Measurements from ENCODE around the gene WWOX.
A peak's percentile ranks its signal among the peaks of the same experiment; 100 is the strongest.

The WWOX gene

GRCh38 chr16:78278056-78278450, 178.6 kb downstream of the WWOX start:
- Histone ChIP-seq H3K9me3 (ENCODE audit: control insufficient read depth, low read length) (no peaks in the 10 kb centered on the region), H3K9ac (ENCODE audit: low read length) (no peak overlapping the region), H3K36me3 (ENCODE audit: control insufficient read depth, insufficient read depth, low read length, severe bottlenecking) (no peaks in the 10 kb centered on the region), H3K4me1 (ENCODE audit: control insufficient read depth, insufficient read depth, low read length) (peaks cover 8% of the 10 kb centered on the region), H3K27me3 (replicated peaks; ENCODE audit: control insufficient read depth, insufficient read depth, low read length) (no peaks in the 10 kb centered on the region), H3K4me3 (ENCODE audit: low read length) (peak overlapping the region; percentile 62)
- DNase-seq (ENCODE audit: low read depth) = no peak

DNA sequence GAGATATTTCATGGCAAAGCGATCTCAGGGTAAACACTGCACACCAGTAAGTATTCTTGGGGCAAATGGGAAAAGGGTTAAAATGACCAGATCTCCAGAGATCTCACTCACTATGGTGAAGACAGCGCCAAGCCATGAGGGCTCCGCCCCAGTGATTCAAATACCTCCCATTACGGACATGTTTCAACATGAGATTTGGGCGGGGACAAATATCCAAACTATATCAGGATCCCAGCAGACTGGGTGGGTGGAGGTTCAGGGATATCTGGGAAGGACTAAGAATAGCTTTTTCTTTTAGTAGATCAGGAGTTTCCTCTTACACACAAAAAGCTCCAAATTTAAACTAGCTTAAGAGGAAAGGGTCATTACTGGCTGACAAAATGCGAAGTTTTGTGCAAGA, 181.7 kb downstream of the WWOX start:
- no peaks in the 10 kb centered on the region for H3K27me3 ChIP-seq (replicated peaks; ENCODE audit: control insufficient read depth, insufficient read depth, low read length)
- H3K9me3 ChIP-seq (ENCODE audit: control insufficient read depth, low read length) = no peaks in the 10 kb centered on the region
- H3K4me1 ChIP-seq (ENCODE audit: control insufficient read depth, insufficient read depth, low read length) = peaks cover 12% of the 10 kb centered on the region
- no peak overlapping the region for H3K9ac ChIP-seq (ENCODE audit: low read length)
- DNase-seq (ENCODE audit: low read depth) = no peak
- no peak overlapping the region for H3K4me3 ChIP-seq (ENCODE audit: low read length)
- no peaks in the 10 kb centered on the region for H3K36me3 ChIP-seq (ENCODE audit: control insufficient read depth, insufficient read depth, low read length, severe bottlenecking)

DNA sequence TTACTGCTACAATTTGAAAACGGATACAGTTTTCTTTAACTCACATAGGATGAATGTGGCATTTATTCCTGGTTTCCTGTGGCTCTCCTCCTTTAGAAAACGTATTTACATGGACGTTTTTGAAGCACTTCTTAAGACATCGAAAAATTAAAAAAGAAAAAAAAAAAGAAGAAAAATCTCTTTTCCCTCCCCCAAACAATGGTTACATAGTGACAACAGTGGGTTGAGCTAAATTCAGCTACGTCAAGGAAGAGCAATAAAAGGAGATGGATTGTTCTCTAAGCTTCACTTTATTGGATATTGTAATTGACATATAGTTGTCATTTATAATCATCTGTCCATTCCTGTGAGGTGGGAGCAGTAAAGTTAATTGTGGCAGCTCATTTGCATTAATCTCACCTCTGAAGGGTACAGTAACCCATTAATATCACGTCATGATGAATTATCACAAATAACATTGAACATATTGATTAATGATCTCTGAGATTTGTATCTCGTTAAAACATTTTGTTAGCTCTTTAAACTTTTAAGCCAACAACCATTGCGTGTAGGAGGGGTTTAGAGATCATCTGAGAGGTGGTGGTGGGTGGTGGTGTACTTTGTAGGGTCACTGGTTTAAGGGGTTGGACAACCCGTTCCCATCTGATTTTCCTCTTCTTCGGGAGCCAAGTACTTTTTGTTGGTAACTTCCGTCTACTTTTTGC, 184.2 kb downstream of the WWOX start:
- no peak overlapping the region for H3K9ac ChIP-seq (ENCODE audit: low read length)
- no peak for DNase-seq (ENCODE audit: low read depth)
- H3K4me3 ChIP-seq (ENCODE audit: low read length) = no peak overlapping the region
- peaks cover 4% of the 10 kb centered on the region for H3K4me1 ChIP-seq (ENCODE audit: control insufficient read depth, insufficient read depth, low read length)
- H3K9me3 ChIP-seq (ENCODE audit: control insufficient read depth, low read length) = no peaks in the 10 kb centered on the region
- H3K36me3 ChIP-seq (ENCODE audit: control insufficient read depth, insufficient read depth, low read length, severe bottlenecking) = no peaks in the 10 kb centered on the region
- H3K27me3 ChIP-seq (replicated peaks; ENCODE audit: control insufficient read depth, insufficient read depth, low read length) = no peaks in the 10 kb centered on the region

DNA sequence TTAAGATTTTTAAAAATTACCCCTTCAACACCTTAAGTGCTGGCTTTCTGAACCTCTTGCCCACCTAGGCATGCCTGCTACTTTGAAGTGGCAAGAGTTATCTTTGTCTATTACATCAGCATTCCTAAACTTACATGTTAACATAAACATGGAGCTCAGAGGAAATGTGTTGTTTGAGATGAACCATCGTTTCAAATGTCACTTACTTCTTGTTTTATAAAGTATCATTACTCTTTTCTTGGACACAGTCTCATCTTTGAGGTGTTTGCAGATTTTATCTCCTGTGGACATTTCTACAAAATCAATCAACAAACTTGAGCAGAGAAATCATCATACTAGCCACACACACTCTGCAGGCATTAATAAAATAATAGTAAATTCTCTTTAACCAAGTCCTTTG, 184.9 kb downstream of the WWOX start:
- Histone ChIP-seq H3K9me3 (ENCODE audit: control insufficient read depth, low read length) (no peaks in the 10 kb centered on the region), H3K4me1 (ENCODE audit: control insufficient read depth, insufficient read depth, low read length) (peaks cover 4% of the 10 kb centered on the region), H3K36me3 (ENCODE audit: control insufficient read depth, insufficient read depth, low read length, severe bottlenecking) (no peaks in the 10 kb centered on the region), H3K4me3 (ENCODE audit: low read length) (no peak overlapping the region), H3K9ac (ENCODE audit: low read length) (no peak overlapping the region), H3K27me3 (replicated peaks; ENCODE audit: control insufficient read depth, insufficient read depth, low read length) (no peaks in the 10 kb centered on the region)
- DNase-seq (ENCODE audit: low read depth) = no peak

DNA sequence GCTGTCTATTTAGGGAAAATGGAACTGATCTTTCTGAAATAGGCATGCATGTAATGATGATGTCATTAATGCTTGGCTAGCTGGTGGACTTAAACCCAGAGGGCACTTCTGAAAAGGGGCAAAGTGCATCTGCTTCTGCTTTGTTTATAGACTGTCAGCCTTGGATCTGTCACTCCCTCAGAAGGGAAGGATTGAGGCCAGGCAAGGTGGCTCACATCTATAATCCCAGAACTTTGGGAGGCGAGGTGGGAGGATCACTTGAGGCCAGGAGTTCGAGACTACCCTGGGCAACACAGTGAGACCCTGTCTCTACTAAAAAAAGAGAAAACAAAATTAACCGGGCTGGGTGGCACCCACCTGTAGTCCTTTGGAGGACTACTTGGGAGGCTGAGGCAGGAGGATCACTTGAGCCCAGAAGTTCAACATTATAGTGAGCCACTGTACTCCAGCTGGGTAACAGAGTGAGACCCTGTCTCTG, 185.5 kb downstream of the WWOX start:
- Histone ChIP-seq H3K4me3 (ENCODE audit: low read length) (no peak overlapping the region), H3K27me3 (replicated peaks; ENCODE audit: control insufficient read depth, insufficient read depth, low read length) (no peaks in the 10 kb centered on the region), H3K36me3 (ENCODE audit: control insufficient read depth, insufficient read depth, low read length, severe bottlenecking) (no peaks in the 10 kb centered on the region), H3K4me1 (ENCODE audit: control insufficient read depth, insufficient read depth, low read length) (peaks cover 4% of the 10 kb centered on the region), H3K9me3 (ENCODE audit: control insufficient read depth, low read length) (no peaks in the 10 kb centered on the region), H3K9ac (ENCODE audit: low read length) (no peak overlapping the region)
- no peak for DNase-seq (ENCODE audit: low read depth)

DNA sequence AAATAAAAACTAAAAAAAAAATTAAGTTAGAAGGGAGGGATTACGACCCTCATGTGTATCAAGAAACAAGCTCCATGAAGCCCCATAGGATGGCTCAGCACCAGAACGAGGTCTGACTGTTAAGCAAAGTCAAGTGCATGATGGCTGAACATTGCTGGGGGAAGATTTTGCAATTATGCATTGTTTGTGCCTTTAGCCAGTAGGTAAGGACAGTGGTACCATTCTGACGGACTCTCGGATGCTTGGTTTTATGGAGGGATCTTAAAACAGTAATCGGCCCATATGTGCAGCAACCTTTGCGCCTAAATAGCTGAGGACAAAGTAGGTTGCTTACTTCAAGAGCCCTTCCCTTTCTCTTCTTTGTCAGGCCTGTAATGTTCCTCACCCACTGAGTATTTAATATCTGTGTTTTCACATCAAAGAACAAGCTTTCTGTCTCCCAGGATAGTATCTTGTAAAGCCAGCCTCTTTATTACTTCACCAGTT, 186.0 kb downstream of the WWOX start:
- Histone ChIP-seq H3K36me3 (ENCODE audit: control insufficient read depth, insufficient read depth, low read length, severe bottlenecking) (no peaks in the 10 kb centered on the region), H3K27me3 (replicated peaks; ENCODE audit: control insufficient read depth, insufficient read depth, low read length) (no peaks in the 10 kb centered on the region), H3K4me1 (ENCODE audit: control insufficient read depth, insufficient read depth, low read length) (peaks cover 4% of the 10 kb centered on the region), H3K4me3 (ENCODE audit: low read length) (no peak overlapping the region), H3K9me3 (ENCODE audit: control insufficient read depth, low read length) (no peaks in the 10 kb centered on the region), H3K9ac (ENCODE audit: low read length) (no peak overlapping the region)
- DNase-seq (ENCODE audit: low read depth) = no peak

DNA sequence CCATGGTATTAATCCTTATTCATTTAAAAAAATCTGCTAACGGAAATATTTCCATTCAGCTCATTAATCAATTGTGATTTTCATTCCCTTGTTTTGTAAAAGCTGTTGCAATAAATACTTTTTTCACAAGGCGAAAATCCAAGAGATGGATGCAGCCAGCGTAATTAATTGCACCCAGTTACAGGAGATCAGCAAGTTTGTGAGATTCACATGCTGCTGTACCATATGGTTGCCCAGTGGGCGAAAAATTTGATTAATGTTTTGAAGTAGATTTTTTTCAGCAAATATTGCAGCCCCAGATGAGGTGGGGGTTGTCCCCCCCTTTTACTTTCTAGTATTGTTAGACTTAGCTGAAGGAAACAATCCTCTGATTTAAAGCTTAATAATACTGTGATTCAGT, 186.6 kb downstream of the WWOX start:
- Histone ChIP-seq H3K9me3 (ENCODE audit: control insufficient read depth, low read length) (no peaks in the 10 kb centered on the region), H3K9ac (ENCODE audit: low read length) (no peak overlapping the region), H3K4me1 (ENCODE audit: control insufficient read depth, insufficient read depth, low read length) (peaks cover 4% of the 10 kb centered on the region), H3K27me3 (replicated peaks; ENCODE audit: control insufficient read depth, insufficient read depth, low read length) (no peaks in the 10 kb centered on the region), H3K4me3 (ENCODE audit: low read length) (no peak overlapping the region), H3K36me3 (ENCODE audit: control insufficient read depth, insufficient read depth, low read length, severe bottlenecking) (no peaks in the 10 kb centered on the region)
- no peak for DNase-seq (ENCODE audit: low read depth)

GRCh38 chr16:78288888-78289287, 189.4 kb downstream of the WWOX start:
- H3K36me3 ChIP-seq (ENCODE audit: control insufficient read depth, insufficient read depth, low read length, severe bottlenecking) = no peaks in the 10 kb centered on the region
- no peak overlapping the region for H3K9ac ChIP-seq (ENCODE audit: low read length)
- H3K9me3 ChIP-seq (ENCODE audit: control insufficient read depth, low read length) = no peaks in the 10 kb centered on the region
- no peaks in the 10 kb centered on the region for H3K27me3 ChIP-seq (replicated peaks; ENCODE audit: control insufficient read depth, insufficient read depth, low read length)
- DNase-seq (ENCODE audit: low read depth) = no peak
- peaks cover 26% of the 10 kb centered on the region for H3K4me1 ChIP-seq (ENCODE audit: control insufficient read depth, insufficient read depth, low read length)
- no peak overlapping the region for H3K4me3 ChIP-seq (ENCODE audit: low read length)

DNA sequence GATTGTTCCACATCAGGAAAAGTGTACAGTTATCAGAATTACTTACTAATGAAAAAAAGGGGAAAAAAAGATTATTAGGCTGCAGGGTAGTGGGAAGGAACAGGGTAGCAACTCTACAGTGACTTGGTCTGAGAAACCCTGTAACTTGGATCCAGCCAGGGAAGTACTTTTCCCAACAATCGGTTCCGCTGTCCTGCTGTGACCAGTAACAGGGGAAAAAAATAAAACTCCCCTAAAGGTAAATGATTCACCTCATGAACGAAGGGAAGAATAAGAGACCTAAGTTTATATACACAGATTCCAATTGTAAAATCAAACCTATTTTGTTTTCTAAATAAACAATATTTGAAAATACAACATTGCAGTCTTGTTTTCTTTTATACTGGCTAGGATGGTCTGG, 189.9 kb downstream of the WWOX start:
- Histone ChIP-seq H3K4me1 (ENCODE audit: control insufficient read depth, insufficient read depth, low read length) (peaks cover 26% of the 10 kb centered on the region), H3K4me3 (ENCODE audit: low read length) (no peak overlapping the region), H3K9me3 (ENCODE audit: control insufficient read depth, low read length) (no peaks in the 10 kb centered on the region), H3K27me3 (replicated peaks; ENCODE audit: control insufficient read depth, insufficient read depth, low read length) (no peaks in the 10 kb centered on the region), H3K9ac (ENCODE audit: low read length) (no peak overlapping the region), H3K36me3 (ENCODE audit: control insufficient read depth, insufficient read depth, low read length, severe bottlenecking) (no peaks in the 10 kb centered on the region)
- no peak for DNase-seq (ENCODE audit: low read depth)

DNA sequence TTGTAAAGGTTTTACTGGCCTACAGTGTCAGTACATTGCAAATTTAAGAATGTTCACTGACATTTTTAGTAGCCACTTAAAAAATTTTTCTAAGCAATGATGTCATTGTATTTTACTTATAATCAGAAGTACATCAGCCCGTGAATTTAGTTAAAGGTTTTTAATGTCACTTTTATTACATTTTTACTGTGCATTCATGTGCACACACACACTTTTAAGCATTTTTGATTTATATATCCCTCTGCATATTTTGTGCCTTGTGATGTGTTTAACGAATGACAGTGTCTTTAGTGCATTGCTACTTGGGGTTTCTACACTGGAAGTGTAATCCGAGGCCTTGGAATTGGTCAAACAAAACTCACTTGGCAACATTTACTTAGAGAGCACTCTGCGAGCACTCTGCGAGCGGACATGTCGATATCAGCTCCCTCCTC, 190.4 kb downstream of the WWOX start:
- H3K27me3 ChIP-seq (replicated peaks; ENCODE audit: control insufficient read depth, insufficient read depth, low read length) = no peaks in the 10 kb centered on the region
- H3K9ac ChIP-seq (ENCODE audit: low read length) = no peak overlapping the region
- DNase-seq (ENCODE audit: low read depth) = no peak
- no peaks in the 10 kb centered on the region for H3K9me3 ChIP-seq (ENCODE audit: control insufficient read depth, low read length)
- no peak overlapping the region for H3K4me3 ChIP-seq (ENCODE audit: low read length)
- peaks cover 25% of the 10 kb centered on the region for H3K4me1 ChIP-seq (ENCODE audit: control insufficient read depth, insufficient read depth, low read length)
- H3K36me3 ChIP-seq (ENCODE audit: control insufficient read depth, insufficient read depth, low read length, severe bottlenecking) = no peaks in the 10 kb centered on the region

GRCh38 chr16:78290395-78290794, 190.9 kb downstream of the WWOX start:
- H3K4me3 ChIP-seq (ENCODE audit: low read length) = no peak overlapping the region
- H3K27me3 ChIP-seq (replicated peaks; ENCODE audit: control insufficient read depth, insufficient read depth, low read length) = no peaks in the 10 kb centered on the region
- DNase-seq (ENCODE audit: low read depth) = no peak
- H3K9ac ChIP-seq (ENCODE audit: low read length) = no peak overlapping the region
- H3K4me1 ChIP-seq (ENCODE audit: control insufficient read depth, insufficient read depth, low read length) = peaks cover 22% of the 10 kb centered on the region
- H3K36me3 ChIP-seq (ENCODE audit: control insufficient read depth, insufficient read depth, low read length, severe bottlenecking) = no peaks in the 10 kb centered on the region
- H3K9me3 ChIP-seq (ENCODE audit: control insufficient read depth, low read length) = no peaks in the 10 kb centered on the region
